Large intestine (tissue), 12 donors: ENCODE data around the gene RBM26. TPM values are rescaled to one million over a fixed set of nuclear protein-coding genes. Genes with fewer than 3 reads are reported as not detected.

Experiments
- DNase-seq, 2 donors: peaks; one replicate each; pipeline versions ENCODE4 v3.0.0 to v3.0.0-alpha.2; 2013
- H3K27ac ChIP-seq: one replicate; pipeline ENCODE4 v1.5.1; 2013; ENCODE audit warnings: low read length
- H3K27me3 ChIP-seq: 2 replicates; pipeline ENCODE4 v1.6.1; 2013; ENCODE audit warnings: low read length; ENCODE audit not compliant: control insufficient read depth, insufficient read depth
- H3K36me3 ChIP-seq: 2 replicates; pipeline ENCODE4 v1.6.1; 2013; ENCODE audit warnings: low read length; ENCODE audit not compliant: control insufficient read depth, insufficient read depth
- H3K4me1 ChIP-seq: one replicate; pipeline ENCODE4 v1.6.1; 2013; ENCODE audit warnings: low read length; ENCODE audit not compliant: control insufficient read depth, insufficient read depth
- H3K4me3 ChIP-seq: one replicate; pipeline ENCODE4 v1.5.1; 2013; ENCODE audit warnings: low read length
- H3K9me3 ChIP-seq: one replicate; pipeline ENCODE4 v1.6.1; 2013; ENCODE audit warnings: mild to moderate bottlenecking, low read depth, low read length, moderate library complexity; ENCODE audit not compliant: control insufficient read depth
- WGBS: methylation state at CpG from one replicate; pipeline ENCODE4 v1.1.5; 2013; ENCODE audit warnings: low lambda C conversion rate; ENCODE audit not compliant: insufficient coverage; 5-methylcytosine and 5-hydroxymethylcytosine counted together
- long read RNA-seq, 11 donors: transcript quantifications; one replicate each; lab custom pipeline, GENCODE V29; 2026
- polyA plus RNA-seq: library from polyadenylated mRNA; unstranded; fragments of 120-200 nt; gene quantifications from one replicate; pipeline ENCODE4 v1.2.1, GENCODE V29; 2013

RBM26 gene
- polyA plus RNA-seq: 57.9 TPM
- long read RNA-seq, donor 1, transcript RBM26-206 (3 exons, 2,192 nt): major isoform, 6 of 6 reads
- long read RNA-seq, donor 1, partial matches to known transcripts: 0 of 6 reads
- long read RNA-seq, donor 1, other reads (novel, unspliced or antisense): 0 of 6 reads
- long read RNA-seq, donor 2, transcript RBM26-206 (3 exons, 2,192 nt): major isoform, 8 of 8 reads
- long read RNA-seq, donor 2, partial matches to known transcripts: 0 of 8 reads
- long read RNA-seq, donor 2, other reads (novel, unspliced or antisense): 0 of 8 reads
- long read RNA-seq, donor 3: 0 reads
- long read RNA-seq, donor 4, partial matches to known transcripts: 0 of 3 reads
- long read RNA-seq, donor 4, other reads (novel, unspliced or antisense): 0 of 3 reads
- long read RNA-seq, donor 5, transcript RBM26-206 (3 exons, 2,192 nt): major isoform, 10 of 43 reads
- long read RNA-seq, donor 5, partial matches to known transcripts: 5 of 43 reads
- long read RNA-seq, donor 5, other reads (novel, unspliced or antisense): 28 of 43 reads
- long read RNA-seq, donor 6, transcript RBM26-206 (3 exons, 2,192 nt): major isoform, 7 of 7 reads
- long read RNA-seq, donor 6, partial matches to known transcripts: 0 of 7 reads
- long read RNA-seq, donor 6, other reads (novel, unspliced or antisense): 0 of 7 reads
- long read RNA-seq, donor 7, transcript RBM26-206 (3 exons, 2,192 nt): major isoform, 5 of 5 reads
- long read RNA-seq, donor 7, partial matches to known transcripts: 0 of 5 reads
- long read RNA-seq, donor 7, other reads (novel, unspliced or antisense): 0 of 5 reads
- long read RNA-seq, donor 8, full-length matches to known transcripts: 10 of 32 reads
- long read RNA-seq, donor 8, partial matches to known transcripts: 22 of 32 reads
- long read RNA-seq, donor 8, other reads (novel, unspliced or antisense): 0 of 32 reads
- long read RNA-seq, donor 9: 0 reads
- long read RNA-seq, donor 10, transcript RBM26-206 (3 exons, 2,192 nt): major isoform, 6 of 6 reads
- long read RNA-seq, donor 10, partial matches to known transcripts: 0 of 6 reads
- long read RNA-seq, donor 10, other reads (novel, unspliced or antisense): 0 of 6 reads
- long read RNA-seq, donor 11, full-length matches to known transcripts: 6 of 6 reads
- long read RNA-seq, donor 11, partial matches to known transcripts: 0 of 6 reads
- long read RNA-seq, donor 11, other reads (novel, unspliced or antisense): 0 of 6 reads

DNA sequence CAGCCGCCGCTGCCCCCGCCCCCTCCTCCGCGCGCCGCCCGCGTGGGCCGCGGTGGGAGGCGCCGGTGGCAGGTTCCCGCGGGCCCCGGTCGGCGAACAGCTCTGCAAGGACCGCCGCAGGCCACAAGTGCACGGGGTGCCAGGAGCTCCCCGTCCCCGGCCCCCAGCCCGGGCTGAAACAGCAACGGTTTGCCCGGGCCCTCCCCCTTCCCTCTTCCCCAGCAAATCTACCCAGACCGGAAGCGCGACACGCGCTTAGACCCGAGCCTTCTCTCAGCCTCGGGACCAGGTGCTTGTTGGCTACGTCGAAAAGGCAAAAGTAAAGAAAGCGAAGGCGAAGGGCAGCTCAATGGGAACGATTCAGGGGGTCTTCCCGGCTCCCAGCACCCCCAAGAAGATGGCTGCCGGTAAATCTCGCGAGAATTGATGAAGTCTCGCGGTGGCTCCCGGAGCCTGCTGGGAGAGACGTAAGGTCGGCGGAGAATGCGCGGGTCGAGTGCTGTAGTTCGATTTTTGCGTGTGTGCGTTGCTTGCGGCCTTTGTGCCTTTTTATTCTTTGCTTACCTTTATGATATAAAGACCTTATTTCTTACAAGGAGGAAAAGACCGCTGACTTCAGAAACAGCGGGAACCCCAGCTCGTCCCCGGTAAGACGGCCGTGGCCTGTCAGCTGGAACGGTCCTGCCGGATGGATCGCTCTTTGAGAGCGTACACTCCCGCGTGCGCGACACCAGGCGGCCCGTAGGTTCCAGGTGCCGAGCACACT lies at the start of gene RBM26:
TSS of gene RBM26 (minus strand) at position 425 of the 766 bp plus-strand sequence. CDS start 481 bp downstream, outside the sequence.
- WGBS: no CpG with 5 or more reads among the region's 72 CpGs
- peak; percentile 96 to 97 for DNase-seq
- H3K4me1 ChIP-seq: peaks cover 19% of the 10 kb centered on the region
- H3K27ac ChIP-seq: peak within 1 kb of the TSS; percentile 92
- no peaks in the 10 kb centered on the region for H3K36me3 ChIP-seq
- no peaks in the 10 kb centered on the region for H3K27me3 ChIP-seq
- no peaks in the 10 kb centered on the region for H3K9me3 ChIP-seq
- peak within 1 kb of the TSS; percentile 89 for H3K4me3 ChIP-seq

GRCh38 chr13:79455331-79455730 lies 49.3 kb upstream of the RBM26 start:
- Histone ChIP-seq H3K36me3 (no peaks in the 10 kb centered on the region), H3K27me3 (no peaks in the 10 kb centered on the region)
- no CpG with 5 or more reads among the region's 7 CpGs for WGBS

DNA sequence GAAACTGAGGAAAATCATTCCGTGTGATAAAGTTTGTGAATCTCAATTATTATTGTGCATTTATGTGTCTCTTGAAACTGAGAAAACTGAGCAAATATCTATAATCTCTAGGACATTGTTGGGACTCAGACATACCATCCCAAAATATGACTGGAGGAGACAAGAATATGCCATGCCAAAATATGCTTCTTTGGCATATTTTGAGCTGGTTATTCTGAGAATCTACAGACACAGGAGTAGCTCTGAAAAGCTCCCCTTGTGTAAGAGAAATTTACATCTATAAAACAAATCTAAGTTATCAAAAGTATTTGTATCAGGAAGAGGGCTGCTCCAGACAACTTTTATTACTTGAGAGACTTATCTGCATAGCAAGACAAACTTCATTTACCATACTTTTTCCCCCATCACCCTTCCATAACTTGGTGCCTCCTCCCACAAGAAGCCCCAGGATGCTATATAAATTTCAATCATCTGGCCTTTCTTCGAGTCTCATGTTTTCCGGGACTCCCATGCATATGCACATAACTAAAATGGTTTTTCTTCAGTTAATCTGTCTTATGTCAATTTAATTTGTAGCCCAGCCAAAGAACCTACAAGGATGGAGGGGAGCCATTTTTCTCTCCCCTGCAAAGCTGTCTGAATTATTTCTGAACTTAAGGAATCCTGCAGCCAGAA lies 46.3 kb upstream of the RBM26 start:
- no peaks in the 10 kb centered on the region for H3K9me3 ChIP-seq
- no peak overlapping the region for H3K27ac ChIP-seq
- DNase-seq: no peak
- 93% methylated on average over 3 of the region's 3 CpGs for WGBS
- no peak overlapping the region for H3K4me3 ChIP-seq
- H3K27me3 ChIP-seq: no peaks in the 10 kb centered on the region
- H3K36me3 ChIP-seq: no peaks in the 10 kb centered on the region
- no peaks in the 10 kb centered on the region for H3K4me1 ChIP-seq

More at GRCh38 chr13:79455331-79455730, 49.3 kb upstream of the RBM26 start:
- Histone ChIP-seq H3K27ac (no peak overlapping the region), H3K9me3 (no peaks in the 10 kb centered on the region), H3K4me1 (no peaks in the 10 kb centered on the region), H3K4me3 (no peak overlapping the region)
- no peak for DNase-seq

DNA sequence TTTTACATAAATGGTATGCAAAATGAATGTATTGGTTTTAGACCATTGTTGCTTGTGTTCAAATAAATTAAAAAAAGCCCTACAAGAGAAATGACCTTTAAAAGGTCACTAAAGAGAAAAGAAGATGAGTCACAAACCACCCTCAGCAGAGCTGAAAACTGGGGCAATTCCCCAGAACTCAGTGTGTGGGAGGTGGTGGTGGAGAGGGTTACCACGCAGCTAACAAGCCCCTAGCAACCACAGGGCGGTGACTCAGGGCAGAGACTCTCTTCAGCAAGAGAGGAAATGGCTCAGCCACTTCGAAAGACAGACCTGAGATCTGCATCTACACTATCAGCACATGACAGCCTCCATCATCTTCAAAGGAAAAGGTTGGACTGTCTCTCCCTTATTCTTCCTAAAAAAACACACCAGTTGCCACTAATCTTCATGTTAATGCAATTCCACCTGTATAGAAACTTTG lies 45.5 kb upstream of the RBM26 start:
- Histone ChIP-seq H3K27ac (no peak overlapping the region), H3K36me3 (no peaks in the 10 kb centered on the region), H3K4me1 (no peaks in the 10 kb centered on the region), H3K9me3 (no peaks in the 10 kb centered on the region), H3K27me3 (no peaks in the 10 kb centered on the region), H3K4me3 (no peak overlapping the region)
- DNase-seq: no peak
- WGBS: no CpG with 5 or more reads among the region's 3 CpGs

- Histone ChIP-seq H3K4me3 (no peak overlapping the region), H3K27ac (no peak overlapping the region), H3K36me3 (no peaks in the 10 kb centered on the region), H3K9me3 (no peaks in the 10 kb centered on the region), H3K27me3 (no peaks in the 10 kb centered on the region), H3K4me1 (no peaks in the 10 kb centered on the region)
- no peak for DNase-seq
- no CpG with 5 or more reads among the region's 4 CpGs for WGBS
Observed at GRCh38 chr13:79450110-79450509, 44.1 kb upstream of the RBM26 start.

- no peak for DNase-seq
- no CpG with 5 or more reads among the region's 1 CpG for WGBS
Observed at GRCh38 chr13:79448413-79448812, 42.4 kb upstream of the RBM26 start.

GRCh38 chr13:79447741-79448140 lies 41.7 kb upstream of the RBM26 start:
- Histone ChIP-seq H3K9me3 (peaks cover 8% of the 10 kb centered on the region), H3K4me3 (no peak overlapping the region), H3K36me3 (no peaks in the 10 kb centered on the region), H3K27me3 (no peaks in the 10 kb centered on the region), H3K4me1 (no peaks in the 10 kb centered on the region), H3K27ac (no peak overlapping the region)
- DNase-seq: no peak
- WGBS: no CpG with 5 or more reads among the region's 2 CpGs

More at GRCh38 chr13:79448413-79448812, 42.4 kb upstream of the RBM26 start:
- Histone ChIP-seq H3K4me1 (no peaks in the 10 kb centered on the region), H3K4me3 (no peak overlapping the region), H3K9me3 (peaks cover 3% of the 10 kb centered on the region), H3K36me3 (no peaks in the 10 kb centered on the region), H3K27me3 (no peaks in the 10 kb centered on the region), H3K27ac (no peak overlapping the region)

DNA sequence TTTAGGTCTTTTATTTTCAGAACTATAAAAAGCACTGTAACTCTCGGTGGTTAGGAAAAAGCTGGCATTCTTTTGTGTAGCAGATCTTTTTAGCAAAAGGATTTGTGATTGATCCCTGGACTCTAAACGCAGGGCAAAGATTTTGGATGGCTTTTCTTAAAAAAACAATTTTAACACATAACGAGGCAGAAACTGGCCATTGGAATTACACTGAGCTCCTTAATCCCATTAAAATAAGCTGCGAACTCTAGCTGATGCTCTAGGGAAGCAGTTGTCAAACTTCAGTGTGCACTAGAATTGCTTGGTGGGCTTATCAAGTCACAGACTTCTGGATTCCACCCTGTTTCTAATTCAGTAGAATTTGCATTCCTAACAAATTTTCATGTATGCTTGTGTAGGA lies 41.1 kb upstream of the RBM26 start:
- Histone ChIP-seq H3K27me3 (no peaks in the 10 kb centered on the region), H3K27ac (no peak overlapping the region), H3K4me3 (no peak overlapping the region), H3K4me1 (peaks cover 1% of the 10 kb centered on the region), H3K9me3 (peaks cover 14% of the 10 kb centered on the region), H3K36me3 (no peaks in the 10 kb centered on the region)
- 95% methylated on average over 4 of the region's 4 CpGs for WGBS
- no peak for DNase-seq

GRCh38 chr13:79445968-79446645 lies 40.1 kb upstream of the RBM26 start:
- Histone ChIP-seq H3K36me3 (no peaks in the 10 kb centered on the region), H3K4me3 (no peak overlapping the region), H3K27ac (no peak overlapping the region), H3K4me1 (peaks cover 8% of the 10 kb centered on the region), H3K27me3 (no peaks in the 10 kb centered on the region), H3K9me3 (peaks cover 18% of the 10 kb centered on the region)
- no peak for DNase-seq
- WGBS: 100% methylated on average over 1 of the region's 11 CpGs
